ENCODE measurements around the gene CALN1.

Gene CALN1

GRCh38 chr7:72298091-72298490 is 114.0 kb downstream of the CALN1 start:
- Histone ChIP-seq H3K9me3 (no peaks in the 10 kb centered on the region), H3K36me3 (no peaks in the 10 kb centered on the region), H3K27me3 (no peaks in the 10 kb centered on the region), H3K4me3 (ENCODE audit: low read depth, low read length) (no peak overlapping the region), H3K4me1 (no peaks in the 10 kb centered on the region)
- DNase-seq: no peak
- no peak for TF ChIP-seq CTCF (IDR thresholded peaks at IDR 0.05; ENCODE audit: low read depth, low read length)

- no peak for TF ChIP-seq CTCF (IDR thresholded peaks at IDR 0.05; ENCODE audit: low read depth, low read length)
- no peak for DNase-seq
- H3K36me3 ChIP-seq: no peaks in the 10 kb centered on the region
- no peaks in the 10 kb centered on the region for H3K27me3 ChIP-seq
- H3K4me1 ChIP-seq: no peaks in the 10 kb centered on the region
- no peak overlapping the region for H3K4me3 ChIP-seq (ENCODE audit: low read depth, low read length)
- no peaks in the 10 kb centered on the region for H3K9me3 ChIP-seq
Observed at GRCh38 chr7:72297636-72298035, 114.5 kb downstream of the CALN1 start.

- Histone ChIP-seq H3K9me3 (no peaks in the 10 kb centered on the region), H3K36me3 (no peaks in the 10 kb centered on the region), H3K27me3 (no peaks in the 10 kb centered on the region), H3K4me1 (no peaks in the 10 kb centered on the region), H3K4me3 (ENCODE audit: low read depth, low read length) (no peak overlapping the region)
- DNase-seq: no peak
- TF ChIP-seq CTCF (IDR thresholded peaks at IDR 0.05; ENCODE audit: low read depth, low read length): no peak
Observed at GRCh38 chr7:72292794-72293193, 119.3 kb downstream of the CALN1 start.

- H3K36me3 ChIP-seq: no peaks in the 10 kb centered on the region
- TF ChIP-seq CTCF (IDR thresholded peaks at IDR 0.05; ENCODE audit: low read depth, low read length): no peak
Observed at GRCh38 chr7:72292118-72292517, 120.0 kb downstream of the CALN1 start.

GRCh38 chr7:72286519-72286918 is 125.6 kb downstream of the CALN1 start:
- Histone ChIP-seq H3K9me3 (no peaks in the 10 kb centered on the region), H3K4me1 (no peaks in the 10 kb centered on the region), H3K27me3 (no peaks in the 10 kb centered on the region), H3K36me3 (no peaks in the 10 kb centered on the region), H3K4me3 (ENCODE audit: low read depth, low read length) (no peak overlapping the region)
- DNase-seq: no peak
- no peak for TF ChIP-seq CTCF (IDR thresholded peaks at IDR 0.05; ENCODE audit: low read depth, low read length)

More at GRCh38 chr7:72292118-72292517, 120.0 kb downstream of the CALN1 start:
- no peak for DNase-seq
- H3K4me1 ChIP-seq: no peaks in the 10 kb centered on the region
- no peaks in the 10 kb centered on the region for H3K27me3 ChIP-seq
- no peak overlapping the region for H3K4me3 ChIP-seq (ENCODE audit: low read depth, low read length)
- H3K9me3 ChIP-seq: no peaks in the 10 kb centered on the region

GRCh38 chr7:72283309-72283708 is 128.8 kb downstream of the CALN1 start:
- Histone ChIP-seq H3K36me3 (no peaks in the 10 kb centered on the region), H3K27me3 (no peaks in the 10 kb centered on the region), H3K4me3 (ENCODE audit: low read depth, low read length) (no peak overlapping the region)

More at GRCh38 chr7:72283309-72283708, 128.8 kb downstream of the CALN1 start:
- TF ChIP-seq CTCF (IDR thresholded peaks at IDR 0.05; ENCODE audit: low read depth, low read length): no peak
- Histone ChIP-seq H3K9me3 (no peaks in the 10 kb centered on the region), H3K4me1 (no peaks in the 10 kb centered on the region)
- no peak for DNase-seq
